ENCODE measurements around the gene PMM2.

PMM2 gene

DNA sequence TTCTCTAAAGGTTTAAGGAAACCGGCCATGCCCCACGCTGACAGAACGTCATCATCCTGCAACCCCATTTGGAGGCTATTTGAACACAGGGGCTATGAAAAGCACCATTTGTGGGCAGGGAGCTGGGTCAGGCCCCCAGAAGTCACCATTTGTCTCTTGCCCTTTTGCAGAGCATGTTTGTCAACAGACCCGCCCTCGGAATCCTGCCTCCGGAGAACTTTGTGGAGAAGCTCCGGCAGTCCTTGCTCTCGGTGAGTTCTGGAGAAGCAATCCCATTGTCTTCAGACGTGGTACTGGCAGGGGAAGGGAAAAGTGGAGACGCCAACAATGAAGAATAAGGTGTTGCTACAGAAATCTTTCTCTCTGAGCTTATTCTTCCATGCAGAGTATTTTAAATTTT lies 33.7 kb upstream of the PMM2 start:
- no peak for DNase-seq
- Histone ChIP-seq H3K27me3 (no peaks in the 10 kb centered on the region), H3K4me1 (peaks cover 2% of the 10 kb centered on the region; the same call in 1 of the 2 replicates), H3K9me3 (no peaks in the 10 kb centered on the region), H3K4me3 (ENCODE audit: low read depth, low read length) (no peak overlapping the region), H3K36me3 (no peaks in the 10 kb centered on the region; the same call in 1 of the 2 replicates)
- TF ChIP-seq, protein P1, sequence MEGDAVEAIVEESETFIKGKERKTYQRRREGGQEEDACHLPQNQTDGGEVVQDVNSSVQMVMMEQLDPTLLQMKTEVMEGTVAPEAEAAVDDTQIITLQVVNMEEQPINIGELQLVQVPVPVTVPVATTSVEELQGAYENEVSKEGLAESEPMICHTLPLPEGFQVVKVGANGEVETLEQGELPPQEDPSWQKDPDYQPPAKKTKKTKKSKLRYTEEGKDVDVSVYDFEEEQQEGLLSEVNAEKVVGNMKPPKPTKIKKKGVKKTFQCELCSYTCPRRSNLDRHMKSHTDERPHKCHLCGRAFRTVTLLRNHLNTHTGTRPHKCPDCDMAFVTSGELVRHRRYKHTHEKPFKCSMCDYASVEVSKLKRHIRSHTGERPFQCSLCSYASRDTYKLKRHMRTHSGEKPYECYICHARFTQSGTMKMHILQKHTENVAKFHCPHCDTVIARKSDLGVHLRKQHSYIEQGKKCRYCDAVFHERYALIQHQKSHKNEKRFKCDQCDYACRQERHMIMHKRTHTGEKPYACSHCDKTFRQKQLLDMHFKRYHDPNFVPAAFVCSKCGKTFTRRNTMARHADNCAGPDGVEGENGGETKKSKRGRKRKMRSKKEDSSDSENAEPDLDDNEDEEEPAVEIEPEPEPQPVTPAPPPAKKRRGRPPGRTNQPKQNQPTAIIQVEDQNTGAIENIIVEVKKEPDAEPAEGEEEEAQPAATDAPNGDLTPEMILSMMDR (IDR thresholded peaks at IDR 0.05; ENCODE audit: low read depth, low read length): no peak

GRCh38 chr16:8764525-8765250 lies 33.0 kb upstream of the PMM2 start:
- Histone ChIP-seq H3K4me1 (peaks cover 2% of the 10 kb centered on the region; the same call in 1 of the 2 replicates), H3K9me3 (no peaks in the 10 kb centered on the region), H3K36me3 (no peaks in the 10 kb centered on the region; the same call in 1 of the 2 replicates), H3K27me3 (no peaks in the 10 kb centered on the region), H3K4me3 (ENCODE audit: low read depth, low read length) (no peak overlapping the region)
- TF ChIP-seq, protein P1 (IDR thresholded peaks at IDR 0.05; ENCODE audit: low read depth, low read length): no peak
- no peak for DNase-seq

DNA sequence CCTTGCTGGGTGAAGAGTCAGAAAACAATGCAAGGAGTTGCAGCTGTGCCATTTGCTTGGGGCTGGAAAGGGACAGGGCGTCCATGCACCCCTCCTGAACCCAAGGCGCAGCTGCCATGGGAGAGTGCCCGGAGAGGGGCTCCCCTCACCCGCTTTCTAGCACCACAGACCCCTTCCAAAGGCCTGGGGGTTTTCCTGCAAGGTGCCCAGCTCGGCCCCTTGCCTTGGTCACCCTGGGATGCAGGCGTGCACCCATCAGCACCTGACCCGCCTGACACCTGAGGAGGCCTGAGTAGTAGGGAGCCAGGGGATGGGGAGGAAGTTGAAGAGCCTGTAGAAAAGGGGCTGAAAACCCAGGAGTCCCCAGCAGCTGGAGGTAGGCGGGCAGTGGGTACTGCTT lies 30.5 kb upstream of the PMM2 start:
- TF ChIP-seq, protein P1 (IDR thresholded peaks at IDR 0.05; ENCODE audit: low read depth, low read length): no peak
- Histone ChIP-seq H3K9me3 (no peaks in the 10 kb centered on the region), H3K4me1 (peaks cover 2% of the 10 kb centered on the region; the same call in 1 of the 2 replicates), H3K27me3 (no peaks in the 10 kb centered on the region), H3K36me3 (no peaks in the 10 kb centered on the region), H3K4me3 (ENCODE audit: low read depth, low read length) (no peak overlapping the region)
- no peak for DNase-seq

- Histone ChIP-seq H3K4me1 (peaks cover 2% of the 10 kb centered on the region; the same call in 1 of the 2 replicates), H3K4me3 (ENCODE audit: low read depth, low read length) (no peak overlapping the region), H3K36me3 (no peaks in the 10 kb centered on the region; the same call in 1 of the 2 replicates), H3K27me3 (no peaks in the 10 kb centered on the region), H3K9me3 (no peaks in the 10 kb centered on the region)
- TF ChIP-seq, protein P1 (IDR thresholded peaks at IDR 0.05; ENCODE audit: low read depth, low read length): no peak
- no peak for DNase-seq
Observed at GRCh38 chr16:8768283-8768682, 29.4 kb upstream of the PMM2 start.

- no peak for DNase-seq
- H3K9me3 ChIP-seq: no peaks in the 10 kb centered on the region
Observed at GRCh38 chr16:8768692-8769091, 28.9 kb upstream of the PMM2 start.

More at GRCh38 chr16:8768692-8769091, 28.9 kb upstream of the PMM2 start:
- Histone ChIP-seq H3K4me3 (ENCODE audit: low read depth, low read length) (no peak overlapping the region), H3K27me3 (no peaks in the 10 kb centered on the region), H3K36me3 (no peaks in the 10 kb centered on the region; the same call in 1 of the 2 replicates), H3K4me1 (peaks cover 2% of the 10 kb centered on the region; the same call in 1 of the 2 replicates)
- TF ChIP-seq, protein P1 (IDR thresholded peaks at IDR 0.05; ENCODE audit: low read depth, low read length): no peak

All from BE2C (cell line).